Measurements from ENCODE around the gene TSC22D4. TPM values are rescaled to one million over a fixed set of nuclear protein-coding genes. Genes with fewer than 3 reads are reported as not detected.

TSC22D4 gene
- total and polyA plus RNA-seq, 2 donors (not counting 3 experiments of a cell fraction or from before 2014, with no cell fraction given), result 40.1 to 84.4 TPM

DNA sequence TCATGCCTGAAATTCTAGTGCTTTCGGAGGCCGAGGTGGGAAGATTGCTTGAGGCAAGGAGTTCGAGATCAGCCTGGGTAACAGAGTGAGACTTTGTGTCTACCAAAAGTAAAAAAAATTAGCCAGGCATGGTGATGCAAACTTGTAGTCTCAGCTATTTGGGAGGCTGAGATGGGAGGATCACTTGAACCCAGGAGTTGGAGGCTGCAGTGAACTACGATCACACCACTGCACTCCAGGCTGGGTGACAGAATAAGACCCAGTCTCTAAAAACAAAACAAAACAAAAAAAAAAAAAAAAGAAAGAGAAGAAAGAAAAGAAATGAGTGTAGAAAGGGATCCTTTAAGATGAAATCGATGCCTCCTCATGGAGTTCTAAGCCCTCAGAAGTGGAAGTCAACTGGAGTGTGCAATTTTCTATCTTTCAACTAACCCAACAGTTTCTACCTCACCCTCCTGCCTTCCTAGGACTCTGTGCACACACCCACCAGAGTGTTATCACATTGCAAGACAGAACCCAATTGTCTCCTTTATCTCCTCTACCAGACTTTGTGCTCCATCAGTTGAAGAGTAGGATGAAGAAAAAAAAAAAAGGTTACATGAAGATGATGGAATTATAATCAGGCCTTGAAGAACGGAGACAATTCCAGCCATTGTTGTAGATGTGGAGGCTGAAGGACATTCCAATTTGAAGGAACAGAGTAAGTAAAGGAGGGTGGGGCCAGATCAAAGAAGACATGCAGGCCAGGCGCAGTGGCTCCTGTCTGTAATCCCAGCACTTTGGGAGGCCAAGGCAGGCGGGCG, 31.6 kb upstream of the TSC22D4 start:
- Histone ChIP-seq H3K27me3 (ENCODE audit: control insufficient read depth in 2 of 2, insufficient read depth in 2 of 2, low read length in 2 of 2) (no peaks in the 10 kb centered on the region), H3K9ac (replicated peaks; ENCODE audit: extremely low read depth, insufficient read depth, low read length) (no peak overlapping the region), H3K9me1 (replicated peaks; ENCODE audit: control insufficient read depth, extremely low read depth, insufficient read depth, low read length) (no peaks in the 10 kb centered on the region), H2AFZ (ENCODE audit: low read depth, low read length) (no peak overlapping the region), H3K4me2 (ENCODE audit: insufficient read depth, low read length) (no peak overlapping the region), H3K36me3 (ENCODE audit: control insufficient read depth in 2 of 2, extremely low read depth in 1 of 2, insufficient read depth in 2 of 2, low read length in 2 of 2) (no peaks in the 10 kb centered on the region), H3K79me2 (ENCODE audit: control insufficient read depth, insufficient read depth, low read length) (no peaks in the 10 kb centered on the region), H3K4me1 (ENCODE audit: control insufficient read depth, extremely low read depth, insufficient read depth, low read length) (peaks cover 11% of the 10 kb centered on the region), H3K27ac (ENCODE audit: insufficient read depth, low read depth, low read length) (no peak overlapping the region), H4K20me1 (replicated peaks; ENCODE audit: control insufficient read depth, extremely low read depth, insufficient read depth, low read length) (no peaks in the 10 kb centered on the region), H3K4me3 (replicated peaks in 1 of 3; ENCODE audit: insufficient read depth in 1 of 3, low read depth in 1 of 3, low read length in 3 of 3) (no peak overlapping the region), H3K9me3 (replicated peaks; ENCODE audit: control insufficient read depth, insufficient read depth, low read length) (no peaks in the 10 kb centered on the region)
- TF ChIP-seq EZH2 (IDR thresholded peaks at IDR 0.05; ENCODE audit: borderline replicate concordance, low read depth, low read length, severe bottlenecking) (no peak), POLR2A (IDR thresholded peaks at IDR 0.05; ENCODE audit: low read depth, low read length) (no peak), FOS (IDR thresholded peaks at IDR 0.05; ENCODE audit: borderline replicate concordance, insufficient read depth, low read length) (no peak), JUN (IDR thresholded peaks at IDR 0.05; ENCODE audit: borderline replicate concordance, insufficient read depth, insufficient read length, low read depth) (no peak), POLR2AphosphoS5 (IDR thresholded peaks at IDR 0.05; ENCODE audit: insufficient read depth, low read depth, low read length) (no peak), MYC (IDR thresholded peaks at IDR 0.05; ENCODE audit: low read depth, low read length) (no peak), GATA2 (IDR thresholded peaks at IDR 0.05; ENCODE audit: insufficient read depth, insufficient read length, low read depth, low read length) (no peak)
- TF ChIP-seq, protein P1, sequence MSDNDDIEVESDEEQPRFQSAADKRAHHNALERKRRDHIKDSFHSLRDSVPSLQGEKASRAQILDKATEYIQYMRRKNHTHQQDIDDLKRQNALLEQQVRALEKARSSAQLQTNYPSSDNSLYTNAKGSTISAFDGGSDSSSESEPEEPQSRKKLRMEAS (IDR thresholded peaks at IDR 0.05; ENCODE audit: insufficient read depth, insufficient read length), result no peak
- TF ChIP-seq, protein P2, sequence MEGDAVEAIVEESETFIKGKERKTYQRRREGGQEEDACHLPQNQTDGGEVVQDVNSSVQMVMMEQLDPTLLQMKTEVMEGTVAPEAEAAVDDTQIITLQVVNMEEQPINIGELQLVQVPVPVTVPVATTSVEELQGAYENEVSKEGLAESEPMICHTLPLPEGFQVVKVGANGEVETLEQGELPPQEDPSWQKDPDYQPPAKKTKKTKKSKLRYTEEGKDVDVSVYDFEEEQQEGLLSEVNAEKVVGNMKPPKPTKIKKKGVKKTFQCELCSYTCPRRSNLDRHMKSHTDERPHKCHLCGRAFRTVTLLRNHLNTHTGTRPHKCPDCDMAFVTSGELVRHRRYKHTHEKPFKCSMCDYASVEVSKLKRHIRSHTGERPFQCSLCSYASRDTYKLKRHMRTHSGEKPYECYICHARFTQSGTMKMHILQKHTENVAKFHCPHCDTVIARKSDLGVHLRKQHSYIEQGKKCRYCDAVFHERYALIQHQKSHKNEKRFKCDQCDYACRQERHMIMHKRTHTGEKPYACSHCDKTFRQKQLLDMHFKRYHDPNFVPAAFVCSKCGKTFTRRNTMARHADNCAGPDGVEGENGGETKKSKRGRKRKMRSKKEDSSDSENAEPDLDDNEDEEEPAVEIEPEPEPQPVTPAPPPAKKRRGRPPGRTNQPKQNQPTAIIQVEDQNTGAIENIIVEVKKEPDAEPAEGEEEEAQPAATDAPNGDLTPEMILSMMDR (IDR thresholded peaks at IDR 0.05; ENCODE audit: extremely low read depth in 1 of 2, insufficient read depth in 1 of 2, low read depth in 1 of 2, low read length in 2 of 2), result no peak
- DNase-seq (ENCODE audit: low read depth, low spot score), result no peak
- ChIA-PET CTCF (interaction anchor here (1.2 kb wide), 1 partner anchor 49 kb away, joined by 4 read pairs; no protein-coding TSS in a partner anchor), POLR2A (interaction anchor here (0.7 kb wide), 1 partner anchor 82 kb away, joined by 5 read pairs; the partner anchor contains the start of gene ZCWPW1)
- FAIRE-seq, result no peak
- intact Hi-C loops (cut with micrococcal nuclease), result no loop called here
- dilution Hi-C loops (cut with MboI; ENCODE audit: extremely low pct_ligation_motif_present, low sequenced_read_pairs), result no loop called here
- BruUV-seq (replicated peaks), result no TSS peak
